RPMI8226 (cell line): ENCODE results near the gene REM1.
"Not testable (repeated sequence)": the region's sequence is repeated elsewhere in the genome, so short reads cannot be mapped to it uniquely, and the experiment has no call there.

Experiments used
- DNase-seq: peaks from one replicate; pipeline ENCODE4 v3.0.0-alpha.2; 2015

The REM1 gene

DNA sequence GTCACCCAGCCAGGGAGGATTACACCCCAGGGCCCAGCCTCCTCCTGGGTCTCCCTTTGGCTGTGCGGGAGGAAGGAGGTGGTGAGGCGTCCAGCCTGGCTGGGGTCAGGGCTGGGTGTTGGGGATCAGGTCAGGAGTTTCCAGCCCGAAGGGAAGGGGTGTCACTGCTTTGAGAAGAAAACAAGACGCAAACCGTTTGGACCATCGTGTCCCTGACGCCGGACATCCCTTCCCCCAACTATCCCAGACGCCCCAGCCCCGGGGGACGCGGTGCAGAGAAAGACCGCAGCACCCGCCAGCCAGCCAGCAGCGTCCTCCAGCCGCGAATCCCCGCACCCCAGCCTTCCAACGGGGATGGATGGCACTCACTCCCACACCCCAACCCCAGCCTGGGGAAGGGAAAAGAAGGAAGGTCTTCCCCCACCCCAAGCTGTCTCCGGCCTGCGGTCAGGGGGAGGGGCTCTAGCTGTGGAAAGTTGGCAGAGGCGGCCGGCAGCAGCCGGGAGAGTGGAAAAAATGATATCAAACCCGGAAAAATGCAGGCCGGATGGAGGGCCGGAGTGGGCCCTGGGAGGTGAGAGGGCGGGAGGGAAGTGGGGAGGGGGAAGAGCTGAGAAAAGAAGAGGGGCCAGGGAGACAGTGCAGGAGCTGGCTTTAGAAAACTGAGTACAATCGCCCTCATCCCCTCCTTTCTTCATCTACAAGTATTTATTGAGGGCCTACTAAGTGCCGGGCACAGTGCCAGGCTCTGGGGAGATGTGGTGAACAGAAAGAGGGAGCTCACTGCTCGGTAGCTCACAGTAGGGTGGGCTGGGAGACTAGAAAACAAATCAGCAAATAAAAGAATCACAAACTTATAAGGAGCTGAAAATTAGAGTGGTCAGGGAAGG lies 10.6 kb downstream of the REM1 start:
- no peak for DNase-seq

DNA sequence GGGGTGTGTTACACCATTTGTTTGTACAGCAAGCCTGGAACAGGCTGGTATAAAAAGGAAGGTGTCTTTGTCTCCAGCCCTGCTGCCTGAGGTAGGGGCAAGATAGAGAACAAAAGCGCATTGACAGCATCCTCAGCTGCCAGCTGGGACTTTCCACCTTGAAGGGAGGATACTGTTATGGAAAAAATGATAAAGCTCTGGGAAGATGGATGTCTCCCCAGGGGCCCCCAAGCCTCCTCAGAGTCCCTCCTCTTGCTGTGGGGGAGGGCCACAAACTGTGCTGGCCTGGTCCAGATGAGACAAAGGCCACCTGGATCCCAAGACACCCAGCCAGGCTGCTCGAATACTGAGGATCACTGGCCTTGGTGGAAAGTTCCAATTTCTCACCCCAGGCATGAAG lies 13.0 kb downstream of the REM1 start:
- DNase-seq: no peak

DNA sequence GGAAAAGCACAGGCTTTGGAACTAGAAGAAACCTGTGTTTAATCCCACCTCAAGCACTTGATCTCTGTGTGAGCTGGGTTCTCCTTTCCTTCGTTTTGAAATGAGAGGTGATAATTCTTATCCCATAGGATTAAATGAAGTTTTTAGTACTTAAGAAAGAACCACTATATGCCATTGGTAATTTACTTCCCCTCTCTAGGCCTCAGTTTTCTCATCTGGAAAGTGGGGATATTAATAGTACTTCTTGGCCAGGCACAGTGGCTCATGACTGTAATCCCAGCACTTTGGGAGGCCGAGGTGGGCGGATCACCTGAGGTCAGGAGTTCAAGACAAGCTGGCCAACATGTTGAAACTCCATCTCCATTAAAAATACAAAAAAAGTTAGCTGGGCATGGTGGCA lies 14.1 kb downstream of the REM1 start:
- no peak for DNase-seq

DNA sequence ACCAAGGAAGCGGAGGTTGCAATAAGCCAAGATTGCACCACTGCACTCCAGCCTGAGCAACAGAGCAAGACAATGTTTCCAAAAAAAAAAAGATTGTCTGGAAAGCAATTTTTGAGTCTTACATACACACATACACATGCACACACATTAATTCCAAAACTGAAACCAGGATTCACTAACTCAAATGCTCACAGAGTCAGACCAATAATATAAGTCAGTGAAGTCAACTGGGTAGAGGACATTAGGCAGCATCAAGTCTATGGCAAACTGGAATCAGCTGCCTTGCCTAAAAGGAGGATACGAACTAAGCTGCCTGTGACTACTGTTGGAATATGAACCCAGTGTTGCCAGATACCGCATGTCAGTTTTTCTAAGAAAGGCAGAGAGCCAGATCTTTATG lies 15.7 kb downstream of the REM1 start:
- DNase-seq: no peak

DNA sequence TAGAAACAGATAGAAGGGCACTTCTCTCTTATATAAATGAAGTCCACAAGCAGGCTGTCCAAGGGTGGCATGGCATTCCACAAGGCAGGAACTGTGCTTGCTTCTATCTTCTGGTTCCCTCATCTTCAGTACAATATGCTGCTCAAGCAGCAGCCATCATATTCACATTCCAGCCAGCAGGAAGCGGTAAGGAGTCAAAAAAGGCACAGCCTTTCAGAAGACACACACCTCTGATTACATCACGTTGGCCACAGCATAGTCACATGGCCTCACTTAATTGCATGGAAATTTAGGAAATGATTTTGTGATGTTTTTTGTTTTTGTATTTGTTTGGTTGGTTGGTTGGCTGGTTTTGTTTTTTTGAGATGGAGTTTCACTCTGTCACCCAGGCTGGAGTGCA lies 19.0 kb downstream of the REM1 start:
- peak; percentile 60 for DNase-seq

DNA sequence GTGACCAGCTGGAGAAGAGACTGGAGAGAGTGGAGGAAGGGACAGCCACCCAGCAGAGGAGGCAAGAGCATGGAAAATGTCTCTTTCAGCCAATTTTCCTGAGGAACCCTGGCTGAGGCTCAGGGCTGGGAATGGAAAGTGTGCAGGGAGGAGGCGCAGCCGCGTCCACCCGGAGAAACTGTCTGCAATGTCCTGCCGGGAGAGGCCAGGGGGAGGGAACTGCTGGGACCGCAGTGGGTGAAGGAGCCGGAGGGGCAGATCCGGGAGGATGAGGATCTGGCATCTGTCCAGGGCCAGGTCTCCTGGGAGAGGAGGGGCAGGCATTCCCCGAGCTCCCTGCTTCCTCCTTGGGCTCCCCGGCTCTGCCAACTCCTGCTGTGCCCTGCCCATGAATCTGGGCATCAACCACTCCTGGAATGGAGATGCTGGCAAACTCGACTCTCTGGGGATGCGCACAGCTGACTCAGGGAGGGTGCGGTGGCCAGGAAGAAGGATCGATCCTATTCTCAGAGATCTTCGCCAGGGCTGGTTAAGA lies 21.7 kb downstream of the REM1 start:
- DNase-seq: no peak

DNA sequence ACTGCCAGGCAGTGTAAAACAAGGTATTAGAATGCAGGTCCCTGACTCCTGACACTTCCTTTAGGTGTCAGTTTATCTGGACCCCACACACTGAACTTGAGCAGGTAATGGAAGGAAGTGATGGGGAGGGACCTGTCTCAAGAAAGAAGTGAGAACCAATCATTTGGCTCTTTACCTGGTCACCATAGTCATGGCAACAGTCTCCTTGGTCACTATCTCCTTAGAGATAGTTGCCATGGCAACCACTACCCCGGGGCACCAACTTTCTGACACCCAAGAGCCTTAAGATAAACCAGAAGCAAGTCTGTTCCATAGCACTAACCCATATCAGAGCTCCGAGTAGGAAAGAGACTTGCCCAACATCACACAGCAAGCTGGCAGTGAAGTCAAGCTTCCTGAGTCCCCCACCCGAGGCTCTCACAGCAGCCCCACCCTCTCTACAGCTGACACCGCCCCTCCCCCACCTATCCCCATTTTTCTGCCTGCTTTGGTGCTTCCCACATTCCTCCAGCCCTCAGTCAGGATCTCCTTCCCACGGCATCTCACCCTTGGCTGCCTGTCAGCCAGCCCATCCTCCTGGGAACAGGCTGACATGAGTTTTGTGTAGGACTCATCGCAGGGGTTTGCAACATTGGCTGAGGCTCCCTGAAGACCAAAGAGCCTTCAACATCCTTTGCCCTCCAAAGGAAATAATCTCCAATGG lies 22.9 kb downstream of the REM1 start:
- DNase-seq: no peak

DNA sequence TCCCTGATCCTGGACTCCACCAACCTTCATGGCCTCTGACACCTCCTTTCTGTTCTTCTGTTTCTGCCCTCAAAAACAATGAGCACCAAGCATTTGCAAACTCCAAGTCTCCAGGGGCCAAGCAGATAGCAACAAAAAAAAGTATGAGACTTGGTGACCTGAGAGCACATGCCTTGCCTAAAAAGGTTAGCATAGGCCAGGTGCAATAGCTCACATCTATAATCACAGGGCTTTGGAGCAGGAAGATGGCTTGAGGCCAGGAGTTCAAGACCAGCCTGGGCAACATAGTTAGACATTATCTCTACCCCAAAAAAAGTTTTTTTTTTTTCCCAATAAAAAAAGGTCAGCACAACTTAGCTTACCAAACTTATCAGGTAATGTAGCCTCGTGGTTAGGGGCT lies 25.4 kb downstream of the REM1 start:
- DNase-seq: no peak

DNA sequence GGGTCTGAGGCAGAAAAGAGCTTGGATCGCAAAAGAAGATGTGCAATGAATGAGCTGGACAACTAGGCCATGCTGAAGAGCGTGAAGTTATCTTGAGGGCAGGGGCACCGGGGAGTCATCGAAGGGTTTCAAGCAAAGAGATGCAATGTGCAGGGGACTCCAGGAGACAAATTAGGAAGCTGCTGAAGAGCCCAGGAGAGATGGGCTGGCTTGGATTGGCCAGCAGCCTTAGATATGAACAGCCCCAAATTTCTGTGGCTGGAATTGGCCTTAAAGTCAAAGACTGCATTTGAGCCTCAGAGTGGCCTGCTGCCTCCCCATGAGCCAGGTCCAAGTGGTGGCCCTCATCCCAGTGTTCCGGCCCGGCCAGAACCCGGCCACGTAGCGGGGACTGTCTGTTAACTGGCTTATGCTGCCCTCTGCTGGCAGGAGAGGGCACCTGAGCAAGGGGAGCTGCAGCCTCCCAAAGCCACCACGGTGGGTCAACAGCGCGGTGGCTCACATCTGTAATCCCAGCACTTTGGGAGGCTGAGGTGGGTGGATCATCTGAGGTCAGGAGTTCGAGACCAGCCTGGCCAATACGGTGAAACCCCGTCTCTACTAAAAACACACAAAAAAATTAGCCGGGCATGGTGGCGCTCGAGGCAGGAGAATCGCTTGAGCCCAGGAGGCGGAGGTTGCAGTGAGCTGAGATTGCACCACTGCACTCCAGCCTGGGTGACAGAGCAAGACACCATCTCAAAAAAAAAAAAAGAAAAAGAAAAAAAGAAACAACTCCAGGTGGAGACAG lies 28.0 kb downstream of the REM1 start:
- DNase-seq: peak; percentile 84

DNA sequence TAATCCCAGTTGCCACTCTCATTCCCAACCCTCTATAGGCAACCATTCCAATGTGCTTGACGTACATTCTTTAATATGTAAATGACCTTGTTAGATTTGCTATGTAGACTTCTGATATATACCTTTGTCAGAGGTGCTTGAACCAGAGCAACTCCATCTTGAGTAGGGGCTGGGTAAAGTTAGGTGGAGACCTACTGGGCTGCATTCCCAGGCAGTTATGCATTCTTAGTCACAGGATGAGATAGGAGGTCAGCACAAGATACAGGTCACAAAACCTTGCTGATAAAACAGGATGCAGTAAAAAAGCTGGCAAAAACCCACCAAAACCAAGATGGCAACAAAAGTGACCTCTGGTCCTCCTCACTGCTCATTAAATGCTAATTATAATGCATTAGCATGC lies 30.8 kb downstream of the REM1 start:
- DNase-seq: no peak

DNA sequence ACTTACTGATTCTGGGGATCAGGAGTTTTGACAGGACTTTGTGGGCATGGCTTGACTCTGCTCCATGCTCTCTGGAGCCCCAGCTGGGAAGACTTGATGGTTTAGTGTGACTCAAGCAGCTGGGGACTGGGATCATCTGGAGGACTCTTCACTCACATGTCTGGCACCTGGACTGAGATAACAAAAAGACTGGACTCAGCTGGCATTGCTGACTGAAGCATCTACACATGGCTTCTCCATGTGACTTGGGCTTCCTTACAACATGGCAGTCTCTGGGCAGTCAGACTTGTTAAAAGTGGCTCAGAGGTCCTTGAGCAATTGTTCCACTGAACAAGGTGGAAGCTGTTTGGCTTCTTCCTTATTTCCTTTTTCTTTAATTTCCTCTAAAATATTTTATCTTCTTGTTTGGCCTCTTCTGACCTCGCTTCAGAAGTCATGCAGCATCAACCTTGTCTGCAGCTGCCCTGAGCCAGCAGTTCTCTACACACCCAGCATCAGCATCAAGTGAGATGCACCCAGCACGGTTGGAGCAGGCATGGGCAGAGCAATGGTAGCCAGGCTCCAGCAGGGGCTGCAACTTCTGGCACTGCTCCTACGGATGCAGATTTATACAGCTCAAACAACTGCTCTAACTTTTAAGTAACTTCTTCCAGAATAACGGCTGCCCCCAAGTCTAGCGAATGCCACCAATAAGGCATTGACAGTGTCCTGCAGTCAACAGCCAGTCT lies 33.6 kb downstream of the REM1 start:
- no peak for DNase-seq

DNA sequence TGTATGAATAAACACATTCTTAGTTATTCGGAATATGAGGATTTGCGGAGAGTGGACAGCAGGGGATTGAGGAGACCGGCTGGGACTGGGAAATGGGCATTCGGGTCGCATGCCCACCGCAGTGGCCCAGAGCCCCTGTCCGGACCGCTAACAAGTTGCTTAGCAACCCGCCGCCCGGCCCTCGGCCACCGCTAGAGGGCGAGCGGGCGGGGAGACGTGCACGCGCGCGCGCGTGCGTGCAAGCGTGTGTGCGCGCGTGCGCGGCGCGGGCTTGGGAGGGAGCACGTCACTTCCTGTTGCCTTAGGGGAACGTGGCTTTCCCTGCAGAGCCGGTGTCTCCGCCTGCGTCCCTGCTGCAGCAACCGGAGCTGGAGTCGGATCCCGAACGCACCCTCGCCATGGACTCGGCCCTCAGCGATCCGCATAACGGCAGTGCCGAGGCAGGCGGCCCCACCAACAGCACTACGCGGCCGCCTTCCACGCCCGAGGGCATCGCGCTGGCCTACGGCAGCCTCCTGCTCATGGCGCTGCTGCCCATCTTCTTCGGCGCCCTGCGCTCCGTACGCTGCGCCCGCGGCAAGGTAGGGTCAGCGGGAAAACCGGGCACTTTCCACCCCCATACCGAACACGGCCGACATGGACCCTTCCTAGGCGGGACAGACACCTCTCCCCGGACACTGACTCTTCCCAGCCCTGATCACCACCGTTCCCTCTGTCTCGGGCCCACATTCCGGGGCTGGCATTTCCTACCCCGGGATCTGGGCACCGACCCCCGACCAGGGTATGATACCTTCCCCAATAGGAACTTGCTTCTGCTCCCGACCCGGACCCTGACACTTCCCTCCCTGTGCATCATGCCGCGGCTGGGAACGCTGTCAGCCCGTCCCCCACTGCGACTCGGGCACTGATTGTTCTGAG lies 39.3 kb downstream of the REM1 start, which contains the start of gene HM13:
Gene HM13 (plus strand): TSS at position 289 of the 918 bp plus-strand sequence. CDS start 110 bp downstream, at position 399.
- peak; percentile 97 for DNase-seq

DNA sequence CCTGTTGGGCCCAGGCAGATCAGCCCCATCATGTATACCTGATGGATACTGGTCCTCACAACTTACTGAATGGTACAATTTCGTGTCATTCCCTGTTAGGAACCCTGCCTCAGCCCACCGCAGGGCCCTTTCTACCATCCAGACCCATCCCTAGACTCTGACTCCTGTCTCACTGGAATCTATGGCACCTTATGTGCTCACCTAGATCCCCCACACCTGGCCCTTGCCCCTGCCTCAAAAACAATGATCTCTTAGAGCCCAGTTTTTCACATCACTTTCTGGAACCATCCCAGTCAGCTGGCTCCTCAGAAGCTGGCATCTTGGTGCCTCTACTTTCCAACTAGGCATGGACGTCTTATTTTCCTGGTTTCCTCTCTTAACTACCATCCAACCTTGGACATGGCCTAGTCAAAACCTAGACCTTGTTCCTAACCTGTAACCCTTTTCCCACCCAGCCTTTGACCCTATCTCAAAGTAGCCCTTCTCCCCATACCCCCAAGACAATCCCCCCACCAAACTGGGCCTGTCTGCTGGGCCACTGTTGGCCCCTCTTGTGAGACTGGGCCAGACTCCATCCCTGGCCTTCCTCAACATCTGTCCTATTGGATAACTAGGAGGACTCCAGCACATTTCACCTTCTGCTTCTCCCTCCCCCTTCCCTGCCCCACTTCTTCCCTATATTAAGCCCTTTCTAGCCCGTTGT lies 40.1 kb downstream of the REM1 start:
- DNase-seq: no peak

DNA sequence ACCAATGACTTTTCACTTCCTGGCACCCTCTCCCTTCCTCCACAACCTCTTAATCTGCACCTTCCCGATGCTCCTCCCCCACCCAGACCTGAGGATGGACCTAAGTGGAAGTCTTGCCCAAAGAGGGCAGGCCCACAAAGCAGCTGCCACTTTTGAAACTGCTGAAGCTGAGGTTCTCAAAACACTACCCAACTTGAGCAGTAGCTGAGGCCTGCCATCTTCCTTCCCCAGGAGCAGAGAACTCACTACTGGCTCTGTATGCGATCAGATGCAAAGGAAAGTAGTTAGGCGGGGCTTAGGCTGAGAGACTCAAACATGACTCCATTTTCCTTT lies 40.7 kb downstream of the REM1 start:
- DNase-seq: peak; percentile 92

DNA sequence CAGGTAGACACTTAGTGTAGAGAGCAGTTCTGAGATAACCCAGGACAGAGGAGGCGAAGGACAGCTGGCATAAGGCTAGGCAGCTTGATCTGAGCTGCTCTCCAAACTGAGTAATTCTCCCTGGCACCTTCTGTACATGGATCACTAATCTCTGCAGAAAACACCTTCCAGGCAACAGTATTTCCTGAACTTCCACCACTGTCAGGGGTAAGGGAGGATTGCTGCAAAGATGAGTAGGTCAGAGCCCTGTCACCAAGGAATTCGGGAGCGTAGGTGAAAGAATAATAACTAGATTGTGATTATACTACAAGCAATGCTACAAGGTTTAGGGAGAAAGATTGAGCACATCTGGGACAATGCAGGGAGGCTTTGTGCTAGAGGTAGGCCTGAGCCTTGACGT lies 41.1 kb downstream of the REM1 start:
- DNase-seq: no peak

DNA sequence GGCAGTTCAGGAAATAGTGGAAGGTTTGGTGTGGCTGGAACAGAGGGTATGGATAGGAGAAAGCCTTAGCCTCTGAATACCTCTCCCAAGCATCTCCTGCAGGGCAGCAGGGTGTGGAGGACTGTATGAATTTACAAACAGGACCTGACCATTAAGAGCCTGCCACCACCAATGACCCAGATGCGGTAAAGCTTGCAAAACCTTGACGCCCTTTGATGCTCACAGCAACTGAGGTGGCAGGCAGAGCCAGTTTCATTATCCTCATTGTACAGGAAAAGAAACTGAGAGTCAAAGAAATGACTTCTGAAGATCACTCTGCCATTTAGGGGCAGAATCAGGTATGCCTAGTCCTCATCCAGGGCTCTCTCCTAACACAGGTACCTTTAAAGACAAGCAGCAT lies 41.6 kb downstream of the REM1 start:
- DNase-seq: no peak

DNA sequence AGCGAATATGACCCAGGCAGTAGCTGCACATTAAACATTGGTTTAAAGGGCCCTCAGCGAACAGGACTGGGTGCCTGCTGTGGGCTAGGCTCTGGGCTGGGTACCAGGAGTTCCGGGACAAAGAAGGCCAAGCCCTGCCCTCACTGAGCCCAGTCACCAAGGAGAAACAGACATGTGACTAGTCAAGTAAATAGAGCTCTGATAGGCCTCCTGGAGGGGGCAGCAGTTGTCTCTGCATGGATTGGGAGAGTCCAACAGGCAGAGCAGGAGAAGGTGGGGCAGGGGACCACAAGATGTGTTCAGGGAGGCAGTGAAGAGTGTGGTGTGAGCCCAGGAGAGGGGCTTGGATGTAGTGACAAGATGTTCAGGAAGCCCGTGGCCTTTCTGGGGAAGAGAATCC lies 42.3 kb downstream of the REM1 start:
- DNase-seq: no peak

DNA sequence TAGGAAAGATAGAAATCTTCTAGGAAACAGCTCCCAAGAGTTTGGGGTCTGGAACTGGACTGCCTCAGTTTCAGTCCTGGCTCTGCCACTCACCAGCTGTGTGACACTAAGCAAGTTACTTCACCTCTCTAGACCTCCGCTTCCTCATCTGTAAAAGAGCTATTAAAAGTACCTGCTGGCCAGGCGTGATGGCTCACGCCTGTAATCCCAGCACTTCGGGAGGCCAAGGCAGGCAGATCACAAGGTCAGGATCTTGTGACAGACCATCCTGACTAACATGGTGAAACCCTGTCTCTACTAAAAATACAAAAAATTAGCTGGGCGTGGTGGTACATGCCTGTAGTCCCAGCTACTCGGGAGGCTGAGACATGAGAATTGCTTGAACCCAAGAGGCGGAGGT lies 46.2 kb downstream of the REM1 start:
- DNase-seq: not testable (repeated sequence)

DNA sequence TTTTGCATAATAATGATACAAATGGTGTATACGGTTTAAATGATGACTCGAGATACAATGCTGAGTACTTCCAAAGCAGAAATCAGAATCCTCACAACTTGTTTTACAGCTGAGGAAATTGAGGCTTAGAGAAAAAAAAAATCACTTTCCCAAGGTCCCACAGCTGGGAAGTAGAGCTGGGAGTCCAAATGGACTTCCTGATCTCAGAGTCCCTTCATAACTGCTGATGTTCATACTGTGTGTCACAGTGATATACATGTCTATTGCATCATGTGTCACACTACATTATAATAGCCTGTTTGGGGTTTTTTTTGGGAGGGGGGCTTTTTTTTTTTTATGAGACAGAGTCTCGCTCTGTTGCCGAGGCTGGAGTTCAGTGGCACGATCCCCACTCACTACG lies 47.6 kb downstream of the REM1 start:
- no peak for DNase-seq

DNA sequence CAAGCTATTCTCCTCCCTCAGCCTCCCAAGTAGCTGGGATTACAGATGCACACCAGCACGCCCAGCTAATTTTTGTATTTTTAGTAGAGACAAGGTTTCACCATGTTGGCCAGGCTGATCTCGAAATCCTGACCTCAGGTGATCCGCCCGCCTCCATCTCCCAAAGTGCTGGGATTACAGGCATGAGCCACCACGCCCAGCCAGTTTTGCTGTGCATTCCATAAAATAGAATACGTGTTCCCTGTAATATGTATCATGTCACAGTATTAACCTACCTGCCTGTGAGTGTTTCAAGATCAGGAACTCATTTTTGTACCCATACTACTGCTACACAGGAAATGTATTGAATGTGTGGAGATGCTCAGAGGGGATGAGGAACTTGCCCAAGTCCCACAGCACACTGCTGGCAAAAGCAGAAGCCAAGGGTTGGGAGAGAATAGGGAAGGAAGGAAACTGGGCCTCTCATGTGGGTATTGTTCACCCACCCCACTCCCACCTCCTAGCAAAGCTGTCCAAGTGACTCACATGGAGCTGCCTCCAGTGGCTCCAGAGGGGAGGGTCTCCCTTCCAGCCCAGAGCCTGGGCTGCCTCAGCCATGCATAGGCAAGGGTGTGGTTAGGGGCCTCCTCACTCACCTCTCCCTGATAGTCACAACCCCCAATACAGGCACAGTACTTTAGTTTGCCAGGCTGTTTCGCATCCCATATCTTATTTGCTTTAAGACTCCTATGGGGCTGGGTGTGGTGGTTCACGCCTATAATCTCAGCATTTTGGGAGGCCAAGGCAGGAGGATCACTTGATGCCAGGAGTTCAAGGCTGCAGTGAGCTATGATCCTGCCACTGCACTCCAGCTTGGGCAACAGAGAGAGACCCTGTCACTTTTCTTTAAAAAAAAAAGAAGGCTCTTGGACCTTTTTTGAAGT lies 48.5 kb downstream of the REM1 start:
- no peak for DNase-seq
